Measurements from ENCODE around the gene DNAAF5. TPM values are rescaled to one million over a fixed set of nuclear protein-coding genes. Genes with fewer than 3 reads are reported as not detected.

DNAAF5 gene
- total and polyA plus RNA-seq, 9 of the 15 experiments (the other 6 are each of a cell fraction or from before 2014, with no cell fraction given) = 3.1 to 69.7 (median 19.1) TPM

DNA sequence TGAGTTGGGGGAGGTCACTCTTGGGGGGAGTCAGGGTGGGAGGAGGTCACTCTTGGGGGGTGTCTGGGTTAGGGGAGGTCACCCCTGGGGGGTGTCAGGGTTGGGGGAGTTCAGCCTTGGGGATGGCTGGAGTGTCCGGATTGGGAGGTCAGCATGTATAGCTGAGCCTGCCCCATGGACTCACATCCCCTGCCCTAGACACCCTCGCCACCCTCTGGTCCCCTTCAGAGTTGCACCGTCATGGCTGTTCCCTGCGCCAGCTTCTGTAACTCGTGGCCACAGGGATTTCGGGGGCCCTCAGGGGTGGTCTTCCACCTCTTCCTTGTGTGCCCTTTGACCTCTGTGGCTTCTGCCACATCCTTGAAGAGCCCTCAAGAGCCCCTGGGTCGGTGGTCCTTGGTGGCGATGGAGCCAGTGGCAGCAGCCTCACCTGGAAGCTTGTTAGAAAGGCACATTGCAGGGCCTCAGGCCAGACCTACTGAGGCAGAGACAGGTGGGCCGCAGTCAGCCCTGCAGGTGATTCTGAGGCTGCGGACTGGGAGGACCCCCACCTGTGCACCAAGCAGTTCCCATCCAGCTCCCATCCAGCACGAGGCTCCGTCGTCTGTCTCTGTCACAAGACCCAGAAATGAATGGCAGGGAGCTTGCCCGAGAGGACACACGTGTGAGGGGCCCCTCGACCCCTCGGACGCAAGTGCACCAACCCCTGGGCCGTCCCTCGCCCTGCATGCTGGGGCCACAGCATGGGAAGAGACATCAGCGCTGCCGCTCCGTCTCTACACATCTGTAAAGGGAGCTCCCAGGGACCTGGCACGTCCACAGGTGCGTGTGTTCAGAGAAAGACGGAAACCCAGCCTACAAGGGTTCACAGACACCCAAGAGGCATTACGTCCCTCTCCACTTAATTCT is 61.1 kb downstream of the DNAAF5 start:
- Histone ChIP-seq H3K4me2 (ENCODE audit: insufficient read depth, low read length) (no peak overlapping the region), H3K79me2 (ENCODE audit: control insufficient read depth, insufficient read depth, low read length) (no peaks in the 10 kb centered on the region), H3K27ac (ENCODE audit: extremely low read depth, low read depth, low read length) (no peak overlapping the region), H3K27me3 (ENCODE audit: control insufficient read depth in 2 of 2, insufficient read depth in 2 of 2, low read length in 2 of 2) (no peaks in the 10 kb centered on the region), H3K4me3 (no peak overlapping the region), H4K20me1 (replicated peaks; ENCODE audit: control insufficient read depth, insufficient read depth, low read length) (no peaks in the 10 kb centered on the region), H3K36me3 (ENCODE audit: control insufficient read depth, insufficient read depth, low read length) (peaks cover 50% of the 10 kb centered on the region), H3K9ac (ENCODE audit: insufficient read depth in 1 of 2, low read depth in 2 of 2, low read length in 2 of 2) (peak overlapping the region in 1 of 2 experiments; percentile 53; a peak in 1 of 4 replicates), H3K4me1 (replicated peaks in 1 of 2; ENCODE audit: control insufficient read depth in 2 of 2, insufficient read depth in 2 of 2, low read length in 2 of 2) (peaks cover 0 to 6% of the 10 kb centered on the region in 2 experiments; a peak in 1 of 5 replicates), H2AFZ (ENCODE audit: low read depth, low read length) (no peak overlapping the region), H3K9me1 (ENCODE audit: control insufficient read depth, insufficient read depth, low read length) (no peaks in the 10 kb centered on the region), H3K9me3 (replicated peaks; ENCODE audit: control insufficient read depth, insufficient read depth, low read depth, low read length) (no peaks in the 10 kb centered on the region)
- DNase-seq (ENCODE audit: extremely low read depth in 1 of 4, low spot score in 3 of 4) (no peak), FAIRE-seq (no peak), ATAC-seq (no peak)
- ChIA-PET POLR2A (no interaction called here), CTCF (ENCODE audit: low intra/inter-chr PET ratio) (interaction anchor here (0.7 kb wide), 1 partner anchor 278 kb away, joined by 7 read pairs; no protein-coding TSS in a partner anchor)
- no TSS peak for BruUV-seq (replicated peaks)
- 97% methylated on average over 19 of the region's 27 CpGs for WGBS (ENCODE audit: insufficient coverage, low coverage, missing lambda C conversion rate)
- no peak for TF ChIP-seq U2AF1 (optimal IDR thresholded peaks at IDR 0.05; ENCODE audit: low read depth, low read length)
- TF ChIP-seq, protein P1, sequence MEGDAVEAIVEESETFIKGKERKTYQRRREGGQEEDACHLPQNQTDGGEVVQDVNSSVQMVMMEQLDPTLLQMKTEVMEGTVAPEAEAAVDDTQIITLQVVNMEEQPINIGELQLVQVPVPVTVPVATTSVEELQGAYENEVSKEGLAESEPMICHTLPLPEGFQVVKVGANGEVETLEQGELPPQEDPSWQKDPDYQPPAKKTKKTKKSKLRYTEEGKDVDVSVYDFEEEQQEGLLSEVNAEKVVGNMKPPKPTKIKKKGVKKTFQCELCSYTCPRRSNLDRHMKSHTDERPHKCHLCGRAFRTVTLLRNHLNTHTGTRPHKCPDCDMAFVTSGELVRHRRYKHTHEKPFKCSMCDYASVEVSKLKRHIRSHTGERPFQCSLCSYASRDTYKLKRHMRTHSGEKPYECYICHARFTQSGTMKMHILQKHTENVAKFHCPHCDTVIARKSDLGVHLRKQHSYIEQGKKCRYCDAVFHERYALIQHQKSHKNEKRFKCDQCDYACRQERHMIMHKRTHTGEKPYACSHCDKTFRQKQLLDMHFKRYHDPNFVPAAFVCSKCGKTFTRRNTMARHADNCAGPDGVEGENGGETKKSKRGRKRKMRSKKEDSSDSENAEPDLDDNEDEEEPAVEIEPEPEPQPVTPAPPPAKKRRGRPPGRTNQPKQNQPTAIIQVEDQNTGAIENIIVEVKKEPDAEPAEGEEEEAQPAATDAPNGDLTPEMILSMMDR (IDR thresholded peaks at IDR 0.05 in 2 of 3, conservative IDR thresholded peaks at IDR 0.05 in 1 of 3; ENCODE audit: insufficient read depth in 2 of 3, low read depth in 1 of 3, low read length in 3 of 3) = 0 out of 6 replicates have a peak, but pooled peaks of 1 of the 3 experiments have one; percentile 4
- peak; percentile 34; the same call in 1 of the 2 replicates for TF ChIP-seq POLR2G (IDR thresholded peaks at IDR 0.05; ENCODE audit: low read depth, low read length)
- no peak for TF ChIP-seq NR2C2 (CRISPR knock-in tag; IDR thresholded peaks at IDR 0.05)
- TF ChIP-seq NR2C2 (tag; IDR thresholded peaks at IDR 0.05) = no peak
- intact Hi-C loops (cut with micrococcal nuclease) (loop anchor here (10.0 kb wide), 1 partner anchor 177 kb away; no protein-coding TSS in a partner anchor), in situ Hi-C loops (cut with MboI) (loop anchor here (5.0 kb wide), 1 partner anchor 85 kb away; no protein-coding TSS in a partner anchor)

Measured in K562 (cell line).